ENCODE results near the gene ETFRF1.

The ETFRF1 gene

DNA sequence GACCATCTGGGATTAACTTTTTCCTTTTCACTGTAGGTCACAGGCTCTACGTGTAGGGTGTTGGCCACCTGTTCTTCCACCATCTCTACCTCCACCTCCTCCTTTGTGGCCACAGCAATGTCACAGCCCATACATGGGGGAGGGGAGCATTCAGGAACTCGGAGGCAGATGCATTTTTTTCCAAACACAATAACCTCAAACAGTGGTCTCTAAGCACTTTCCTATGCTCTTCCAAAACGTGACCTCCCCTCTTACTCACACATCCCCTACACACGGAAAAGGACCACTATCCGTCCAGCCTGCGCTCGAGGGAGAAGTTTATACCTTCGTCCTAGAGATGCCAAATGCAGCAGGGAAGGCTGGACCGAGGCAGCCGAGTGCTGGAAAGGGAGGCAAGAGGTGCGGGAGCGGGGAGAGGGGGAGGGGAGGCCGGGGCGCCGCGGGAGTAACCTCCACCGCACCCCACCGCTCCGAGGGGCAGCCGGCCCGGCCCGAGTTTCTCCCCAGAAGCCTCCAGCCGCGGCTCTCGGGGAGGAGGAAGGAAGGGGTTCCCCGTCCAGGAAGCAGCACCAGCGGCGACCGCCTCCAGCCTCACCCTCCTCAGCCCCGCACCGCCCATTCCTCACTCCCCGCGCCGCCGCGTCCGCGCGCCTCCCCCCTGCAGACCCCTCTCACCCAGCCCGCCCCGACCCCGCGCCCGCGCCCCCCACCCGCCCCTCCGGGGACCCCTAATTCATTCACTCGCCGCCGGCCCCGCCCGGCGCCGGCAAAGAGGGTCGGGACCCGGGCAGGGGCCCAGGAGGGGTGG is 55.1 kb downstream of the ETFRF1 start:
- Histone ChIP-seq H3K4me1 (ENCODE audit: control insufficient read depth, insufficient read depth, low read length, unreplicated experiment) (no peaks in the 10 kb centered on the region), H3K4me3 (ENCODE audit: low read depth, low read length) (peak overlapping the region; percentile 82), H3K27me3 (ENCODE audit: insufficient read depth, low read length) (0 out of 2 replicates have a peak, but pooled peaks cover 3% of the 10 kb centered on the region), H3K27ac (ENCODE audit: low read depth, low read length) (peak overlapping the region; percentile 39), H3K36me3 (ENCODE audit: insufficient read depth, low read length) (no peaks in the 10 kb centered on the region), H3K79me2 (ENCODE audit: control insufficient read depth, insufficient read depth, low read length, unreplicated experiment) (peaks cover 48% of the 10 kb centered on the region), H2AFZ (ENCODE audit: low read length, unreplicated experiment) (peak overlapping the region; percentile 55)

DNA sequence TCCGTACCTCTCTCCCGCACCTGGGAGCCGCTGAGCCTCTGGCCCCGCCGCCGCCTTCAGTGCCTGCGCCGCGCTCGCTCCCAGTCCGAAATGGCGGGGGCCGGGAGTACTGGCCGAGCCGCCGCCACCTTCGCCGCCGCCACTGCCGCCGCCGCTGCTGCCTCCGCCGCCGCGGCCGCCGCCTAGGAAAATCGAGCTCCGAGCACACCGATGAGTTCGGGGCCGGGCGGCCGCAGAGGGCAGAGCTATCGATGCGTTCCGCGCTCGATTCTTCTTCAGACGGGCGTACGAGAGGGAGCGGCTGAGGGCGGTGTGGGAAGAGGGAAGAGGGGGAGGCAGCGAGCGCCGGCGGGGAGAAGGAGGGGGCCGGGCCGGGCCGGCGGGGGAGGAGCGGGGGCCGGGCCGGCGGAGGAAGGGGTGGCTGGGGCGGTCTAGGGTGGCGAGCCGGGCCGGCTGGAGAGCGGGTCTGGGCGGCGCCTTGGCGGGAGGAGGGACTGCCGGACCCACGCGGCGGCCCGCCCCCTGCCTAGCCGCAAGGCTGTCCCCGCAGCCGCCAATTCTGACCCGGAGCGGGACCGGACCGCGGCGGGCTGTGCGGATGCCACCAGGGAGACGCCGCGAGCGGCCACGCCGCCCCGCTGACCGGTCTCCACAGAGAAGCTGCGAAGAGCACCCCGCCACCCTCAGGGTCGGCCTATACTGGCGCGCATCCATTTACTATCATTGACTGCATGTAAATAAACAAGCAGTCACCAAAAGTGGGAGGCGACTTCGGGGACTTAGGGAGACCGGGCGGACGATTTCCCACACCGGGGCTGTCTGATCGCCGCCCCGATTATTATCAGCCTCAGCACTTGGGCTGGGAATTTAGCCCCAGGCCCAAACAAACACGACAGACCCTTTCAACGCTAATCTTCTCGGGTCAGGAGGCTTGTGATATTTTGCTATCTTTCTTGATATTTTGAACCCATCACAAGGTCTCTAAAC is 56.0 kb downstream of the ETFRF1 start, which contains the start of gene KRAS:
Gene KRAS, minus strand, starts transcription at position 186 of the 987 bp plus-strand sequence.
- Histone ChIP-seq H3K79me2 (ENCODE audit: control insufficient read depth, insufficient read depth, low read length, unreplicated experiment) (peaks cover 40% of the 10 kb centered on the region), H3K4me3 (ENCODE audit: low read depth, low read length) (peak within 1 kb of the TSS; percentile 82), H3K27me3 (ENCODE audit: insufficient read depth, low read length) (0 out of 2 replicates have a peak, but pooled peaks cover 3% of the 10 kb centered on the region), H3K27ac (ENCODE audit: low read depth, low read length) (peak within 1 kb of the TSS; percentile 39), H2AFZ (ENCODE audit: low read length, unreplicated experiment) (peak within 1 kb of the TSS; percentile 81), H3K36me3 (ENCODE audit: insufficient read depth, low read length) (no peaks in the 10 kb centered on the region), H3K4me1 (ENCODE audit: control insufficient read depth, insufficient read depth, low read length, unreplicated experiment) (no peaks in the 10 kb centered on the region)

GRCh38 chr12:25251769-25252168 is 56.7 kb downstream of the ETFRF1 start:
- H3K4me3 ChIP-seq (ENCODE audit: low read depth, low read length): peak overlapping the region; percentile 82
- H3K79me2 ChIP-seq (ENCODE audit: control insufficient read depth, insufficient read depth, low read length, unreplicated experiment): peaks cover 34% of the 10 kb centered on the region
- H3K4me1 ChIP-seq (ENCODE audit: control insufficient read depth, insufficient read depth, low read length, unreplicated experiment): no peaks in the 10 kb centered on the region
- no peaks in the 10 kb centered on the region for H3K36me3 ChIP-seq (ENCODE audit: insufficient read depth, low read length)
- H3K27ac ChIP-seq (ENCODE audit: low read depth, low read length): peak overlapping the region; percentile 7; the same call in 1 of the 2 replicates
- H3K27me3 ChIP-seq (ENCODE audit: insufficient read depth, low read length): 0 out of 2 replicates have a peak, but pooled peaks cover 3% of the 10 kb centered on the region
- H2AFZ ChIP-seq (ENCODE audit: low read length, unreplicated experiment): peak overlapping the region; percentile 81

- Histone ChIP-seq H3K36me3 (ENCODE audit: insufficient read depth, low read length) (no peaks in the 10 kb centered on the region), H3K4me1 (ENCODE audit: control insufficient read depth, insufficient read depth, low read length, unreplicated experiment) (no peaks in the 10 kb centered on the region), H3K4me3 (ENCODE audit: low read depth, low read length) (no peak overlapping the region), H3K79me2 (ENCODE audit: control insufficient read depth, insufficient read depth, low read length, unreplicated experiment) (peaks cover 24% of the 10 kb centered on the region), H3K27me3 (ENCODE audit: insufficient read depth, low read length) (0 out of 2 replicates have a peak, but pooled peaks cover 3% of the 10 kb centered on the region), H3K27ac (ENCODE audit: low read depth, low read length) (no peak overlapping the region), H2AFZ (ENCODE audit: low read length, unreplicated experiment) (no peak overlapping the region)
These were observed 57.9 kb downstream of the ETFRF1 start for GRCh38 chr12:25252946-25253345.

- Histone ChIP-seq H3K79me2 (ENCODE audit: control insufficient read depth, insufficient read depth, low read length, unreplicated experiment) (peaks cover 18% of the 10 kb centered on the region), H2AFZ (ENCODE audit: low read length, unreplicated experiment) (no peak overlapping the region), H3K4me3 (ENCODE audit: low read depth, low read length) (no peak overlapping the region), H3K36me3 (ENCODE audit: insufficient read depth, low read length) (no peaks in the 10 kb centered on the region), H3K4me1 (ENCODE audit: control insufficient read depth, insufficient read depth, low read length, unreplicated experiment) (no peaks in the 10 kb centered on the region), H3K27me3 (ENCODE audit: insufficient read depth, low read length) (0 out of 2 replicates have a peak, but pooled peaks cover 3% of the 10 kb centered on the region), H3K27ac (ENCODE audit: low read depth, low read length) (no peak overlapping the region)
These were observed 58.5 kb downstream of the ETFRF1 start for GRCh38 chr12:25253371-25254068.

DNA sequence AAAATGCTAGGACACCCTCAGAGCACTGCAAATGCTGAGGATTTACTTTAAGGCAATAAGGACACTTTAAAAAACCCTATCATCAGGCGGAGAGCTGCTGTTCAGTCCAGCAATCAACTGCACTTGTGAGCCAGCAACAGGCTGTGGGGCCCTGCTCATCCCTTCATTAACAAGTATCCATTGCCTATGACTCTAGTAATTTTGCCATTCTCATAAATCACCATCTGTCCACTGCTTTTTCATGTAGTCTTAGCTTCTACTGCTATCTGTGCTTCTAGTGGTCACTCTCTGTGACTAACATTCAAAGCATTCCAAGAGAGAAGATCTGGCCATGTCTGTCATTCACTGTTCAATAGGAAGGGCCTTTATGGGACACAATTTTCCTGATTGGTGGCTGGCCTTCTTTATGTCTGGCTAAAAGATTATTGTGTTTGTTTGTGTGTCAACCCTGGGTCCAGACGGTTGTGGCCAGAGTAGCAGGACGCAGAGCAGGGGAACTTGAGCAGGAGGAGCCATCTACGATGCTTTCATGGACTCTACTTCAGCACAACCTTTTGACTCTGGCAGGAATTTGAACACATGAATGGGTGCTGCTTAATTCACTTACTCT is 59.3 kb downstream of the ETFRF1 start:
- peaks cover 9% of the 10 kb centered on the region for H3K79me2 ChIP-seq (ENCODE audit: control insufficient read depth, insufficient read depth, low read length, unreplicated experiment)
- H3K36me3 ChIP-seq (ENCODE audit: insufficient read depth, low read length): no peaks in the 10 kb centered on the region
- no peaks in the 10 kb centered on the region for H3K4me1 ChIP-seq (ENCODE audit: control insufficient read depth, insufficient read depth, low read length, unreplicated experiment)
- no peak overlapping the region for H2AFZ ChIP-seq (ENCODE audit: low read length, unreplicated experiment)
- H3K27ac ChIP-seq (ENCODE audit: low read depth, low read length): no peak overlapping the region
- H3K27me3 ChIP-seq (ENCODE audit: insufficient read depth, low read length): 0 out of 2 replicates have a peak, but pooled peaks cover 3% of the 10 kb centered on the region
- no peak overlapping the region for H3K4me3 ChIP-seq (ENCODE audit: low read depth, low read length)

All from ACC112 (cell line).